D721Med (cell line): ENCODE data around the gene TOLLIP.

Source experiments
- DNase-seq: peaks from one replicate; pipeline ENCODE4 v3.0.0; 2011; ENCODE audit warnings: low spot score; ENCODE audit not compliant: insufficient read length
- FAIRE-seq: peaks from 2 replicates; lab custom pipeline; 2011; peaks lifted over from hg19 to GRCh38; lab: Jason Lieb, UNC
- TF ChIP-seq, protein P1 (sequence below): IDR thresholded peaks from 2 replicates; pipeline ENCODE4 v1.5.1; 2012; ENCODE audit warnings: mild to moderate bottlenecking, control low read depth; ENCODE audit not compliant: insufficient read depth; ENCODE audit errors: missing control alignments

TOLLIP gene

DNA sequence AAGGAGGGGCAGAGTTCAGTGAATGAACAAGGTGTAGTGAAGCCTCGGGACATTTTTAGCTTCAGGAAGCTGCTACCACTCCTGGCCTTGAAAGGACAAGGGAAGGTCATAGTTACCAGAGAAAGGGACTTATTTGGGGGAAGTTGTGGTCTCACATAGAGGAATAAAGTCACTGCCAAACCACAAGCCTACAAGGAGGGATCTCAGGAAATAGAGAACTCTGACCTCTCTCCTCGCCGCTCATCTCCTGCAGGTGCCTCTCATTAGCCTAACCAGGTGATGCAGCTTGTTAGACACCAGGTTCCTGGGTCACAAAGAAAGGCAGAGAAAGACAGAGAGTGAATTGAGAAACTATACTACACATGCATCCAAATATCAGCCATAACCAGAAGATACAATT lies 14.3 kb upstream of the TOLLIP start:
- TF ChIP-seq, protein P1, sequence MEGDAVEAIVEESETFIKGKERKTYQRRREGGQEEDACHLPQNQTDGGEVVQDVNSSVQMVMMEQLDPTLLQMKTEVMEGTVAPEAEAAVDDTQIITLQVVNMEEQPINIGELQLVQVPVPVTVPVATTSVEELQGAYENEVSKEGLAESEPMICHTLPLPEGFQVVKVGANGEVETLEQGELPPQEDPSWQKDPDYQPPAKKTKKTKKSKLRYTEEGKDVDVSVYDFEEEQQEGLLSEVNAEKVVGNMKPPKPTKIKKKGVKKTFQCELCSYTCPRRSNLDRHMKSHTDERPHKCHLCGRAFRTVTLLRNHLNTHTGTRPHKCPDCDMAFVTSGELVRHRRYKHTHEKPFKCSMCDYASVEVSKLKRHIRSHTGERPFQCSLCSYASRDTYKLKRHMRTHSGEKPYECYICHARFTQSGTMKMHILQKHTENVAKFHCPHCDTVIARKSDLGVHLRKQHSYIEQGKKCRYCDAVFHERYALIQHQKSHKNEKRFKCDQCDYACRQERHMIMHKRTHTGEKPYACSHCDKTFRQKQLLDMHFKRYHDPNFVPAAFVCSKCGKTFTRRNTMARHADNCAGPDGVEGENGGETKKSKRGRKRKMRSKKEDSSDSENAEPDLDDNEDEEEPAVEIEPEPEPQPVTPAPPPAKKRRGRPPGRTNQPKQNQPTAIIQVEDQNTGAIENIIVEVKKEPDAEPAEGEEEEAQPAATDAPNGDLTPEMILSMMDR = no peak
- FAIRE-seq (no peak), DNase-seq (no peak)

DNA sequence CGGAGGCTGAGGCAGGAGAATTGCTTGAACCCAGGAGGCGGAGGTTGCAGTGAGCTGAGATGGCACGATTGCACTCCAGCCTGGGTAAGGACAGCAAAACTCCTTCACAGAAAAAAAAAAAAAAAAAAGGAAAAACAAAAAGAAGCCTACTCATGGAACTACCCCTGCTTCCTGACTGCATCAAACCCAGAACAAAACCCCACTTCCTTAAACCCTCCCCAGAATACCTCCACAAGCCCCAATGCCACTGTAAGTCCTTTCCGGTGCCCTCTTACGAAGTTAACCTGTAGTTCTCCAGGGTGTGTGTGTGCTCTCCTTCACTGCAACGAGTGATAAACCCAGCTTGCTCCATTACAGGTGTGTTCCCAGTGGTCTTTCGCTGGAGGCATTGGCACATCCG lies 8.6 kb upstream of the TOLLIP start:
- DNase-seq (no peak), FAIRE-seq (no peak)
- TF ChIP-seq, protein P1 = no peak

DNA sequence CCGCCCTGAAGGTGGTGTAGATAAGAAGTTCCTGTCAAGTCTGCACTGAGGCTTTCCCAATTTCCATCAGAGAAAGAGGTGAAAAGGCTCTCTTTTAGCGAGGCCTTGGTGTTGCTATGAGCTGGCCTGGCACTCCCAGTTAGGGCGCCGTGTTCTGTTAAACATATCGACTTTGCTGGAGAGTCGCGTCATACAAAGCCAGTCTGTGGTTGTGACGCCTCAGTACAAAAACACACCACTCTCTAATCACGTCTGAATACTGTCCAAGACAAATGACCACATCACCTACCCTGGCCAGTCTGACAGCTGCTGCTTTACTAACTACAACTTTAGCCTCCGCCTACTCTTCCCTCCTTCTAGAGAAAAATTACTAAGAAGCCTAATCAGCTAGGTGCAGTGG lies 8.0 kb upstream of the TOLLIP start:
- DNase-seq (no peak), FAIRE-seq (no peak)
- TF ChIP-seq, protein P1 = no peak

DNA sequence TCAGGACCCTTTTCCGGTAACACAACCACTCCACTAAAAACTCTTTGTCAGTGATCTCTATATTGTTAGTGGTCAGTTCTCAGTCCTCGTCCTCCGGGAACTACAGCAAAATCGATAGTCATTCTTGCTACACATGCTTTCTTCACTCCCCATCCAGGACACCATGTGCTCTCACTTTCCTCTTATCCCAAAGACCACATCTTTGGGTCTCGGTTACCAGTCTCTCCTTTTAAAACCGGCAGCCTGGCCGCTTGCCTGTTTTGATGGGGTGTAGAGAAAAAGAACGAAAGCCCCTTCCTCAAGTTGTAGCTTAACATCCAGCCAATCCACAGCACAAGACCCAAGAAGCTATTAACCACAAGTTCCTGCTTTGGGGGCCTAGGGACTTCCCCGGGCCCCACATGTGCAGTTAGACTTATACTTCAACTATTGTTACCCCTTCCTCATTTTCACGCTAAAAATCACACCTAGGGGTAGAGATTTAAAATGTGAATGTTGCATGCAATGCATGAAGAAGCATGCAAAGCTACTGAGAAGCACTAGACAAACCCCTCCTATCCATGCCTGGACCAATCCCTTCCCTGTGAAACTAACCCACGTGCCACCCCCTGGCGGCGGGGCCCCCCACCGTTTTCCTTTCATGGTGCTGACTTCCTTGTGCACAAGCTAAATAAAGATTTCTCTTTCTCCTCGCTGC lies 1.5 kb upstream of the TOLLIP start:
- DNase-seq (no peak), FAIRE-seq (no peak)
- TF ChIP-seq, protein P1 = no peak

DNA sequence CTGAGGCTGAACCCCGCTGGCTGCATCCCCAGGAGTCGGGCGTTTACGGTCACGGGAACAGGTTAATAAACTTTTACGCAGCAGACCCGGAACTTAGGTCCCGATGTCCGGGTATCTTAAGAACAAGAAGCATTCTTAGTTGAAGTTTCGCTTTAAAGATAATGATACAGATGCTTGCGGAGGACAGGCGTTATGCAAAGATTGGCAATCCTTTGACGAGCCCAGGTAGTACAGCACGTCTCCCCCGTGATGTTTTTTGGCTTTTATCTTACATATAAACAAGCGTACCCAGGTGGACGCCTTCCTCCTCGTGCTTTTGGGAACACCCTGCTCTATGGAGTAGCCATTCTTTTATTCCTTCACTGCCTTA lies 871 bp upstream of the TOLLIP start:
- DNase-seq (no peak), FAIRE-seq (no peak)
- TF ChIP-seq, protein P1 = no peak

DNA sequence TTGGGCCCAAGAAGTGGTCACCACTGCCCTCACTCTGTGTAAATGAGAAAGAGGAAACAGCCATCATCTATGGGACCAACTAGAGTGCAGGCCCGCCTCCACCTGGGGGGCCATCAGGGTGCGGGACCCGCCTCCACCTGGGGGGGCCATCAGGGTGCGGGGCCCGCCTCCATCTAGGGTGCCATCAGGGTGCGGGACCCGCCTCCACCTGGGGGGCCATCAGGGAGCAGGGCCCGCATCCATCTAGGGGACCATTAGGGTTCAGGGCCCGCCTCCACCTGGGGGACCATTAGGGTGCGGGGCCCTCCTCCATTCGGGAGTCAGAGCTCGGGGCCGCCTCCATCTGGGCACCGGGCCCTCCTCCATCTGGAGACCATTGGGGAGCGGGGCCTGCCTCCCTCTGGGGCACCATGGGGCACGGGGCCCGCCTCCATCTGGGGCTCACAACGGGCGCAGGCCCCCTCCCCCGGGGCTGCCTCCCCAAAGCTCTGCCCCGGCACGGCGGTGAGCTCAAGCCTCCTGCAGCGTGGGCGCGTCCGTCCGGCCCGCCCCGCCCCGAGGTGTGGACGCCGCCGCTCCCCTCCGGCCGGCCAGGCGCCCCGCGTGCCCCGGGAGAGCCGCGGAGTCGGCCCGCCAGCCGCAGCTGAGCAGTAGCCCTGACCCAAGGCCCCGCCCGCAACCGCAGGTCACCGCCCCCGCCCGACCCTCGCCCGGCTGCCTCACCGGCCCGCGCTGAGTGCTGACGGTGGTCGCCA lies 512 bp downstream of the TOLLIP start:
- TF ChIP-seq, protein P1 = no peak
- DNase-seq (no peak), FAIRE-seq (no peak)
